ENCODE data around the gene CD300LG.

The CD300LG gene

GRCh38 chr17:43877031-43877430 is 30.1 kb downstream of the CD300LG start:
- DNase-seq (ENCODE audit: low read depth): no peak

GRCh38 chr17:43877451-43878155 is 30.6 kb downstream of the CD300LG start:
- H3K4me3 ChIP-seq (ENCODE audit: low read depth, low read length): no peak overlapping the region
- DNase-seq (ENCODE audit: low read depth): no peak
- TF ChIP-seq, protein P1, sequence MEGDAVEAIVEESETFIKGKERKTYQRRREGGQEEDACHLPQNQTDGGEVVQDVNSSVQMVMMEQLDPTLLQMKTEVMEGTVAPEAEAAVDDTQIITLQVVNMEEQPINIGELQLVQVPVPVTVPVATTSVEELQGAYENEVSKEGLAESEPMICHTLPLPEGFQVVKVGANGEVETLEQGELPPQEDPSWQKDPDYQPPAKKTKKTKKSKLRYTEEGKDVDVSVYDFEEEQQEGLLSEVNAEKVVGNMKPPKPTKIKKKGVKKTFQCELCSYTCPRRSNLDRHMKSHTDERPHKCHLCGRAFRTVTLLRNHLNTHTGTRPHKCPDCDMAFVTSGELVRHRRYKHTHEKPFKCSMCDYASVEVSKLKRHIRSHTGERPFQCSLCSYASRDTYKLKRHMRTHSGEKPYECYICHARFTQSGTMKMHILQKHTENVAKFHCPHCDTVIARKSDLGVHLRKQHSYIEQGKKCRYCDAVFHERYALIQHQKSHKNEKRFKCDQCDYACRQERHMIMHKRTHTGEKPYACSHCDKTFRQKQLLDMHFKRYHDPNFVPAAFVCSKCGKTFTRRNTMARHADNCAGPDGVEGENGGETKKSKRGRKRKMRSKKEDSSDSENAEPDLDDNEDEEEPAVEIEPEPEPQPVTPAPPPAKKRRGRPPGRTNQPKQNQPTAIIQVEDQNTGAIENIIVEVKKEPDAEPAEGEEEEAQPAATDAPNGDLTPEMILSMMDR (IDR thresholded peaks at IDR 0.05; ENCODE audit: control insufficient read depth, extremely low read depth, insufficient read depth): no peak

More at GRCh38 chr17:43877031-43877430, 30.1 kb downstream of the CD300LG start:
- TF ChIP-seq, protein P1 (IDR thresholded peaks at IDR 0.05; ENCODE audit: control insufficient read depth, extremely low read depth, insufficient read depth): no peak
- H3K4me3 ChIP-seq (ENCODE audit: low read depth, low read length): no peak overlapping the region

GRCh38 chr17:43878260-43879175 is 31.5 kb downstream of the CD300LG start:
- peak; percentile 13 for DNase-seq (ENCODE audit: low read depth)
- no peak overlapping the region for H3K4me3 ChIP-seq (ENCODE audit: low read depth, low read length)
- TF ChIP-seq, protein P1 (IDR thresholded peaks at IDR 0.05; ENCODE audit: control insufficient read depth, extremely low read depth, insufficient read depth): peak; percentile 96

- DNase-seq (ENCODE audit: low read depth): no peak
- TF ChIP-seq, protein P1 (IDR thresholded peaks at IDR 0.05; ENCODE audit: control insufficient read depth, extremely low read depth, insufficient read depth): no peak
- no peak overlapping the region for H3K4me3 ChIP-seq (ENCODE audit: low read depth, low read length)
Observed at GRCh38 chr17:43879723-43880419, 32.9 kb downstream of the CD300LG start.

GRCh38 chr17:43880420-43880991 is 33.5 kb downstream of the CD300LG start:
- TF ChIP-seq, protein P1 (IDR thresholded peaks at IDR 0.05; ENCODE audit: control insufficient read depth, extremely low read depth, insufficient read depth): peak; percentile 74
- H3K4me3 ChIP-seq (ENCODE audit: low read depth, low read length): no peak overlapping the region
- peak; percentile 25 for DNase-seq (ENCODE audit: low read depth)

DNA sequence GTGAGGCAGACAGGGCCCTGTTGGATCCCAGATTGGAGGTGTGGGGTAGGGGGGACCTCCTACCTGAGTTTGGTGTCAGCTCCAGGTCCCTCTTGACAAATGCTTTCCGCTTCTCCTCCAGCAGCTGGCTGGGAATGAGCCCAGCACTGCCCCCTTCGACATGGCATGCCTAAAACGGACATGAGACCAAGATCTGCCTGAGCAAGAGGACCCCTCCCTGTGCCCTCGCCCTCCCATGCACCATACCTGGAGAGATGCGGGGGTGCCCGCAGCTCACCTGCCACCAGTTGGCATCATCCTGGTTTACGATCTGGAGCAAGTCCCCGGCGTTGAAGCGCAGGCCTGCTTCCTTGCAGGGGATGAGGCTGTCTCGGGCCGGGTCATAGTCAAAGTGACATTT is 34.2 kb downstream of the CD300LG start:
- TF ChIP-seq, protein P1 (IDR thresholded peaks at IDR 0.05; ENCODE audit: control insufficient read depth, extremely low read depth, insufficient read depth): no peak
- no peak for DNase-seq (ENCODE audit: low read depth)
- no peak overlapping the region for H3K4me3 ChIP-seq (ENCODE audit: low read depth, low read length)

Data from LNCaP clone FGC (cell line).